Measurements from ENCODE around the gene ATP6V1E1.

ATP6V1E1 gene

GRCh38 chr22:17583151-17583550 lies 45.4 kb downstream of the ATP6V1E1 start:
- TF ChIP-seq, protein P1, sequence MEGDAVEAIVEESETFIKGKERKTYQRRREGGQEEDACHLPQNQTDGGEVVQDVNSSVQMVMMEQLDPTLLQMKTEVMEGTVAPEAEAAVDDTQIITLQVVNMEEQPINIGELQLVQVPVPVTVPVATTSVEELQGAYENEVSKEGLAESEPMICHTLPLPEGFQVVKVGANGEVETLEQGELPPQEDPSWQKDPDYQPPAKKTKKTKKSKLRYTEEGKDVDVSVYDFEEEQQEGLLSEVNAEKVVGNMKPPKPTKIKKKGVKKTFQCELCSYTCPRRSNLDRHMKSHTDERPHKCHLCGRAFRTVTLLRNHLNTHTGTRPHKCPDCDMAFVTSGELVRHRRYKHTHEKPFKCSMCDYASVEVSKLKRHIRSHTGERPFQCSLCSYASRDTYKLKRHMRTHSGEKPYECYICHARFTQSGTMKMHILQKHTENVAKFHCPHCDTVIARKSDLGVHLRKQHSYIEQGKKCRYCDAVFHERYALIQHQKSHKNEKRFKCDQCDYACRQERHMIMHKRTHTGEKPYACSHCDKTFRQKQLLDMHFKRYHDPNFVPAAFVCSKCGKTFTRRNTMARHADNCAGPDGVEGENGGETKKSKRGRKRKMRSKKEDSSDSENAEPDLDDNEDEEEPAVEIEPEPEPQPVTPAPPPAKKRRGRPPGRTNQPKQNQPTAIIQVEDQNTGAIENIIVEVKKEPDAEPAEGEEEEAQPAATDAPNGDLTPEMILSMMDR (IDR thresholded peaks at IDR 0.05; ENCODE audit: borderline replicate concordance, insufficient read depth, low read depth, low read length): no peak
- H3K4me3 ChIP-seq (ENCODE audit: low read depth, low read length): no peak overlapping the region

DNA sequence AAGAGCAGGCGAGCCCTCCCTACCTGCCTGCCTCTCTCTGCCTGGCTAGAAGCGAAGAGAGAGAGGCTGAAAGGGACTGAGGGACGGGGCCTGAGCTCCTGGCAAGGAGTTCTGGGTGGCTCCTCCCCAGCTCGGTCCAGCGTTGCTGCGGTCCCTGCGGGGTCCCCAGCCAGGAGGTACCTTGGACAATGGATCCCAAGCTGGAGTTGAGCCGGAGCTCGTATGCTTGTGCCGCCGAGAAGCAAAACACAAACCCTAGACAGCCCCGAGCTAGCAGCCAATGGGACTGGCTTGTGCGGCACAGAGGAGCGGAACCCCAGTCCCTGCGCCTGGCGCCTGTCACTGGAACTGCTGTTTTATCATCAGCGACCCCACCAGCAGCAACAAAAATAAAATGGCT lies 46.9 kb downstream of the ATP6V1E1 start:
- no peak overlapping the region for H3K4me3 ChIP-seq (ENCODE audit: low read depth, low read length)

GRCh38 chr22:17581056-17581455 lies 47.5 kb downstream of the ATP6V1E1 start:
- TF ChIP-seq, protein P1 (IDR thresholded peaks at IDR 0.05; ENCODE audit: borderline replicate concordance, insufficient read depth, low read depth, low read length): no peak
- H3K4me3 ChIP-seq (ENCODE audit: low read depth, low read length): no peak overlapping the region

More for the DNA sequence above, 46.9 kb downstream of the ATP6V1E1 start:
- TF ChIP-seq, protein P1 (IDR thresholded peaks at IDR 0.05; ENCODE audit: borderline replicate concordance, insufficient read depth, low read depth, low read length): no peak

DNA sequence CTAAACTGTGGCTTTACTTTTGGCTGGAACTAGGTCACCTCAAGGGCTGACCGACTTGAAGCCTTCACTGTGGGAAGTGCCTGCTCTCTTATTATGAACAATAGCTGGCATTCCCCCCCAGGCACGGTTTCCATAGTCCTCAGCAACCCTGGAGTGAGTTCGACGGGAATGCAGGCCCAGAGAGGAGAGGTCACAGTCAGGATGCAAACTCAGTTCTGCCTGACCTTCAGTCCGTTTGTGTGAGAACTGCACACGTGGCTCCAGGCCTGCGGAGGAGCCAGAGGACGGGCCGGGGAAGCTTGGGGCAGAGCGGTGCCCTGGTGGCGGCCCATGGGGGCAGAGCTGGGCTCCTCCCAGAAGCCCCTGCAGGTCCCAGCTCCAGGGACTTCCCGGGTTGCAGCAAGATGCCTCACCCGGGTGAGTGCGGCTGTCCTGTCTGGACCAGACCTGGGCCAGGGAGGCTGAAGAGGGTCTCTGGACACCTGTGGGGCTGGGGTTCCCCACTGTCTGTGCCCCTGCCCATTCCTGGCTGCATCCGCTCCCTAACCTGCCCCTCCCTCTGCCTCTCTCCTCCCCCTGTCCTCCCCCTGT lies 48.0 kb downstream of the ATP6V1E1 start:
- H3K4me3 ChIP-seq (ENCODE audit: low read depth, low read length): no peak overlapping the region
- TF ChIP-seq, protein P1 (IDR thresholded peaks at IDR 0.05; ENCODE audit: borderline replicate concordance, insufficient read depth, low read depth, low read length): no peak

DNA sequence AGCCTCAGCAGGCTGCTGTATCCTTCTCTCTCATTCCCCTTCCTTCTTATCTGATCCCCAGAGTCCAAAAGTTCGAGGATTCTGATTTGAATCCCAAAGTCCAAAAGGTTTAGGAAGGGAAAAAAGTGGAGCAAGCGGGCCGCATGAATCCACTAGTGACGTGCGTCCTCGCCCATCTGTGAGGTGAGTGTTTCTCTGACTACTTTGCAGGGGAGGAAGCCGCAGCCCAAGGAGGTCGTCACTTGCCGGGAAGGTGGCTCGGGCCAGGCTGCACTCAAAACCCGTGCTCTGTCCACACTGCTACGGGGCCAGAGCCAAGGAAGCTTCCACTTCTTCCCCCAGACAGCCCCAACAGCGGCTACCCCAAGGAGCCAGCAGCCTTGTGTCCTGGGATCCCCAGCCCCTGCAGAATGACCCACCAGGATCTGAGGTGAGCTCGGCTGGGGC lies 49.0 kb downstream of the ATP6V1E1 start:
- no peak overlapping the region for H3K4me3 ChIP-seq (ENCODE audit: low read depth, low read length)
- TF ChIP-seq, protein P1 (IDR thresholded peaks at IDR 0.05; ENCODE audit: borderline replicate concordance, insufficient read depth, low read depth, low read length): no peak

GRCh38 chr22:17578136-17578754 lies 50.3 kb downstream of the ATP6V1E1 start:
- TF ChIP-seq, protein P1 (IDR thresholded peaks at IDR 0.05; ENCODE audit: borderline replicate concordance, insufficient read depth, low read depth, low read length): no peak
- no peak overlapping the region for H3K4me3 ChIP-seq (ENCODE audit: low read depth, low read length)

- TF ChIP-seq, protein P1 (IDR thresholded peaks at IDR 0.05; ENCODE audit: borderline replicate concordance, insufficient read depth, low read depth, low read length): no peak
- H3K4me3 ChIP-seq (ENCODE audit: low read depth, low read length): no peak overlapping the region
Measured at GRCh38 chr22:17576470-17576869, 52.1 kb downstream of the ATP6V1E1 start.

Data from GM12875 (cell line).